ENCODE measurements around the gene SPPL2C. TPM values are rescaled to one million over a fixed set of nuclear protein-coding genes. Genes with fewer than 3 reads are reported as not detected.

Gene SPPL2C
- total RNA-seq, 4 donors from 2014 or later: not detected

DNA sequence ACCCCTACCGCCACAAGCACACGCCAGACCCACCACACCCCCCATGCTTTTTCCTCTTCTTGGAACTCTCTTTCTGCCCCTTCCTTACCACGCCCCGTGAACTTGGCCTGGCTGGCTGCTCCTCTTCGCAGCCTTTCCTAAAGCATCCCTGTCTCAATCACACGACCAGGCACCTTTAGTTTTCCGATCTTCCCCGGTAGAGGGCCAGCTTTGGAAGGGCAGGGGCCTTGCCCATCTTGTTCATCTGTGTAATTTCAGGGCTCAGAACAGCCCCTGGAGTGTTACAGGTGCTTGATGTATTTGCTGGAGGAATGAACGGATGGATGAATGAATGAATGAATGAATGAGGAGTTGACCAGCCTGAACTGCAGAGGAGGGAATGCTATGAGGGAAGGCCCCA is 3.7 kb downstream of the SPPL2C start:
- DNase-seq (ENCODE audit: low spot score in 2 of 2): no peak
- Histone ChIP-seq H3K9me3 (no peaks in the 10 kb centered on the region), H3K4me1 (no peaks in the 10 kb centered on the region), H3K27me3 (peaks cover 16% of the 10 kb centered on the region), H3K36me3 (no peaks in the 10 kb centered on the region), H3K4me3 (no peak overlapping the region), H3K27ac (no peak overlapping the region)
- 89% methylated on average over 9 of the region's 9 CpGs for WGBS
- TF ChIP-seq POLR2AphosphoS5 (IDR thresholded peaks at IDR 0.05): no peak

DNA sequence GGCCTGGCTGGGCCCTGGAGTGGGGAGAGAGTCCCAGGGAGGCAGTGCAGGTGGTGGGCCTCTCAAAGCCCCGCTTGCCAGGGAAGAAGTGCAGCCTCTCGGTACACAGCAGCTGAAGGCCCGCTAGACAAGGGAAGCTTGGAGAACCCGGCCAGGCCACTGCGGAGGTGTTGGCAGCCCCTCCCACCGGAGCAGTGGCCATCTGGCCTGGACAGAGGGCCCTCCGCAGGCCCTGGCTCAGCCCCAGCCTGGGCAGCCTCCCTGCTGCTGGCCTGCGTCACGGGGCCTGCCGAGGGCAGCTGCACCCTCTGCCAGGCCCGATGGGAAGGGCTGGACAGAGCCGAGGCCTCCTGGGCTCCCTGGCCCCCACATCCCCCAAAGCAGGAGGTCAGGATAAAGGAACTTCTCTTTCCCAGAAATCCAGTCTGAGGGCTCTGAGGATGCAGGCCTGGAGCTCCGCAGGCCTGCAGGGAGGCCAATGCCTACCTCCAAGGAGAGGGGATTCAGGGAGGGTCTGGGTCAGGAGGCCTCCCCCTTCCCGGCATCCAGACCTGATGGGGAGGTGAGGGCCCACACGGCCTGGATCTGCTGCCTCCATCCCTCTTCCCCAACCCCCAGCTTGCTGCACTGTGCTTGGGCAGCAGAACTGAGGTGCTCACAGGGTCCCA is 4.3 kb downstream of the SPPL2C start:
- no peak overlapping the region for H3K27ac ChIP-seq
- H3K4me3 ChIP-seq: no peak overlapping the region
- no peaks in the 10 kb centered on the region for H3K9me3 ChIP-seq
- TF ChIP-seq, protein P1, sequence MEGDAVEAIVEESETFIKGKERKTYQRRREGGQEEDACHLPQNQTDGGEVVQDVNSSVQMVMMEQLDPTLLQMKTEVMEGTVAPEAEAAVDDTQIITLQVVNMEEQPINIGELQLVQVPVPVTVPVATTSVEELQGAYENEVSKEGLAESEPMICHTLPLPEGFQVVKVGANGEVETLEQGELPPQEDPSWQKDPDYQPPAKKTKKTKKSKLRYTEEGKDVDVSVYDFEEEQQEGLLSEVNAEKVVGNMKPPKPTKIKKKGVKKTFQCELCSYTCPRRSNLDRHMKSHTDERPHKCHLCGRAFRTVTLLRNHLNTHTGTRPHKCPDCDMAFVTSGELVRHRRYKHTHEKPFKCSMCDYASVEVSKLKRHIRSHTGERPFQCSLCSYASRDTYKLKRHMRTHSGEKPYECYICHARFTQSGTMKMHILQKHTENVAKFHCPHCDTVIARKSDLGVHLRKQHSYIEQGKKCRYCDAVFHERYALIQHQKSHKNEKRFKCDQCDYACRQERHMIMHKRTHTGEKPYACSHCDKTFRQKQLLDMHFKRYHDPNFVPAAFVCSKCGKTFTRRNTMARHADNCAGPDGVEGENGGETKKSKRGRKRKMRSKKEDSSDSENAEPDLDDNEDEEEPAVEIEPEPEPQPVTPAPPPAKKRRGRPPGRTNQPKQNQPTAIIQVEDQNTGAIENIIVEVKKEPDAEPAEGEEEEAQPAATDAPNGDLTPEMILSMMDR (IDR thresholded peaks at IDR 0.05): no peak
- TF ChIP-seq EP300 (IDR thresholded peaks at IDR 0.05) (no peak), POLR2AphosphoS5 (IDR thresholded peaks at IDR 0.05) (no peak), POLR2A (IDR thresholded peaks at IDR 0.05) (no peak)
- H3K36me3 ChIP-seq: no peaks in the 10 kb centered on the region
- WGBS: 54% methylated on average over 4 of the region's 15 CpGs
- DNase-seq (ENCODE audit: low spot score in 2 of 2): no peak
- peaks cover 18% of the 10 kb centered on the region for H3K27me3 ChIP-seq
- no peaks in the 10 kb centered on the region for H3K4me1 ChIP-seq

DNA sequence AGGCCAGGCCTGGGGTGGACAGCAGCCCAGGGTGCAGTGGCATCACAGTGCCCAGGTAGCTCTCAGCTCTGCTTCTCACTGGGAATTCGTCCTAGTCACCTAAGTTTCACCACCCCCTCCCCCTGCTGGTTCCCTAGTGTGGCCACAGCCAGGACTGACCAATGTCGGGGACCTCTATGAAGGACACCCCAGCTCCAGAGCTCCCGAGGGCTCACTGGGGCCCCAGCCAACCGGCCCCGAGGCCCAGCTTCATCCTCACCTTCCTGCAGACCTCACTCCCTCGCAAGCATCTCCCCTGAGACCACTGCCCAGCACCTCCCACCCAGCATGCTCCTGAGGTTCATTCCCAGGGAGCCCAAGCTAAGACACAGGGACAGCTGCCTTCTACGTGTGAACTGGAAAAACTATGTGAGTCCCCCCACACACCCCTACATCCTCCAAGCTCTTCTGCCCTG is 4.9 kb downstream of the SPPL2C start:
- TF ChIP-seq POLR2A (IDR thresholded peaks at IDR 0.05) (no peak), POLR2AphosphoS5 (IDR thresholded peaks at IDR 0.05) (no peak), EP300 (IDR thresholded peaks at IDR 0.05) (no peak)
- TF ChIP-seq, protein P1 (IDR thresholded peaks at IDR 0.05): no peak
- Histone ChIP-seq H3K27ac (no peak overlapping the region), H3K4me1 (no peaks in the 10 kb centered on the region), H3K27me3 (peaks cover 18% of the 10 kb centered on the region), H3K9me3 (no peaks in the 10 kb centered on the region), H3K4me3 (no peak overlapping the region), H3K36me3 (no peaks in the 10 kb centered on the region)
- WGBS: 80% methylated on average over 7 of the region's 7 CpGs
- DNase-seq (ENCODE audit: low spot score in 2 of 2): no peak

DNA sequence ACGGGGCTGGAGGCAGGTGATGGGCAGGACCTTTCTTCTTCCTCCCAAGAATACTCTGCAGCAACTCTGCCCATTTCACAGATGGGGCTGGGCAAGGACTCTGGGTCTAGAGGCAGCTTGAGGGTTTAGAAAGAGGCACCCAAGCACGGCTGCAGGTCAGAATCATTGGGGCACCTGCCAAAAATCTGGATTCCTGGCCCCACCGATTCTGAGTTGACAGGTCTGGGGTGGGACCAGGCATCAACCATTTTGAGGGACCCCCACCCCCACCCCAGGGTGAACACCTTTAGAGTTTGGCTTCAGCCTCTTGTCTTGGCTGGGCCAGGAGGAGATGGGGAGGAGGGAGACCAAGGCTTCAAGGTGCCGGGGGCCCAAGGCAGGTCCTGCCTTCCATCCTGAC is 5.3 kb downstream of the SPPL2C start:
- H3K4me3 ChIP-seq: no peak overlapping the region
- WGBS: 100% methylated on average over 1 of the region's 4 CpGs
- TF ChIP-seq POLR2AphosphoS5 (IDR thresholded peaks at IDR 0.05): no peak
- no peak for TF ChIP-seq EP300 (IDR thresholded peaks at IDR 0.05)
- TF ChIP-seq, protein P1 (IDR thresholded peaks at IDR 0.05): no peak
- TF ChIP-seq POLR2A (IDR thresholded peaks at IDR 0.05): no peak
- DNase-seq (ENCODE audit: low spot score in 2 of 2): no peak
- no peak overlapping the region for H3K27ac ChIP-seq
- peaks cover 18% of the 10 kb centered on the region for H3K27me3 ChIP-seq
- H3K36me3 ChIP-seq: no peaks in the 10 kb centered on the region
- no peaks in the 10 kb centered on the region for H3K9me3 ChIP-seq
- no peaks in the 10 kb centered on the region for H3K4me1 ChIP-seq

DNA sequence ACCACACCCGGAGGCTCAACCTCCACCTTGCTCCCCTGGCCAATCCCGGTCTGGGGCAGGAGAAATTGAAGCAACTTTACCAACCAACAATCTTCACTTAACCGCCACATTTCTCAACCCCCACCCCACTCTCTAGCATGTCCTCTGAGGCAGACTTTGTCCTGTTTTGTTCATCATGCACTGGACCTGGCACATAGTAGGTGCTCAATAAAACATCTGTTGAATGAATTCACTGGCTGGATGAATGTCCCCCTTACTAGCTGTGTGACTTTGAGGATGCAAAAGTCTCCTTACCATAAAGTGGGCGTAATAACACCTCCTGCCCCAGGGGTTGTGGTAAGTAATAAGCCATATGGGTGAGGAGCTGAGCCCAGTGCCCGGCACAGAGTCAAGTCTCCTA is 5.8 kb downstream of the SPPL2C start:
- TF ChIP-seq POLR2AphosphoS5 (IDR thresholded peaks at IDR 0.05) (no peak), POLR2A (IDR thresholded peaks at IDR 0.05) (no peak), EP300 (IDR thresholded peaks at IDR 0.05) (no peak)
- TF ChIP-seq, protein P1 (IDR thresholded peaks at IDR 0.05): no peak
- Histone ChIP-seq H3K36me3 (no peaks in the 10 kb centered on the region), H3K9me3 (no peaks in the 10 kb centered on the region), H3K27me3 (peaks cover 18% of the 10 kb centered on the region), H3K4me3 (no peak overlapping the region), H3K27ac (no peak overlapping the region), H3K4me1 (no peaks in the 10 kb centered on the region)
- WGBS: 84% methylated on average over 5 of the region's 5 CpGs
- no peak for DNase-seq (ENCODE audit: low spot score in 2 of 2)

DNA sequence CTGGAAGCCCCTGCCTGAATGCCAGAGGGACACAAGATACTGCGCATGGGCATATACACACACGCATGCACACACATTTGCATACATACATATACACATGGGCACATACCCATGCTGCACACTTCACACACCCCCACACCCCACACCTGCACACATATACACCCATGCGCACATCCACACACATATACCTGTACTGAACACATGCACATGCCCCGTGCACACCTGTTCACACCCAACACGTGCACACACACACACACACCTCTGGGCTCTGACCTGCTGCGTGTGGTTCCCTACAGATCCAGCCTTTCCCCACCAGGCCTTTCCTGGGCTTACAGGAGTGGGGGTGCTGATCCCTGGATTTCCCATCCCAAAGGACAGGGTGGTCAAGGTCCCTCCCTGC is 6.3 kb downstream of the SPPL2C start:
- H3K27ac ChIP-seq: no peak overlapping the region
- H3K4me3 ChIP-seq: no peak overlapping the region
- 74% methylated on average over 6 of the region's 6 CpGs for WGBS
- TF ChIP-seq POLR2A (IDR thresholded peaks at IDR 0.05): no peak
- TF ChIP-seq, protein P1 (IDR thresholded peaks at IDR 0.05): no peak
- no peak for TF ChIP-seq EP300 (IDR thresholded peaks at IDR 0.05)
- no peak for TF ChIP-seq POLR2AphosphoS5 (IDR thresholded peaks at IDR 0.05)
- H3K9me3 ChIP-seq: no peaks in the 10 kb centered on the region
- H3K4me1 ChIP-seq: no peaks in the 10 kb centered on the region
- DNase-seq (ENCODE audit: low spot score in 2 of 2): no peak
- H3K36me3 ChIP-seq: no peaks in the 10 kb centered on the region
- H3K27me3 ChIP-seq: peaks cover 14% of the 10 kb centered on the region
